Neural cell (in vitro differentiated cells): ENCODE data around the gene MDM2.

Source experiments
- CTCF ChIP-seq: fragments of 450-650 bp; IDR thresholded peaks from 2 replicates; pipeline ENCODE4 v1.5.1; 2014; ENCODE audit warnings: antibody characterized with exemption, mild to moderate bottlenecking, moderate library complexity; ENCODE audit not compliant: poor library complexity, severe bottlenecking
- EP300 ChIP-seq: fragments of 450-650 bp; conservative IDR thresholded peaks from 2 replicates; pipeline ENCODE4 v1.6.1; 2014; ENCODE audit warnings: antibody characterized with exemption, mild to moderate bottlenecking, moderate library complexity; ENCODE audit not compliant: poor library complexity, severe bottlenecking
- EZH2 ChIP-seq: fragments of 200-600, 300-800 bp; shearing (Covaris generic), sonication (generic); IDR thresholded peaks from 2 replicates; pipeline ENCODE4 v1.6.1; 2014; ENCODE audit warnings: antibody characterized with exemption, low read length, borderline replicate concordance, mild to moderate bottlenecking; ENCODE audit not compliant: insufficient read depth, poor library complexity, severe bottlenecking
- POLR2AphosphoS5 ChIP-seq: IDR thresholded peaks from 2 replicates; pipeline ENCODE4 v1.6.1; 2012
- RAD21 ChIP-seq: fragments of 450-650 bp; conservative IDR thresholded peaks from 2 replicates; pipeline ENCODE4 v1.6.1; 2014; ENCODE audit warnings: antibody characterized with exemption, mild to moderate bottlenecking, moderate library complexity
- TAF1 ChIP-seq: IDR thresholded peaks from 2 replicates; pipeline ENCODE4 v1.6.1; 2012; ENCODE audit warnings: low read depth

GRCh38 chr12:68846811-68847210, 38.8 kb downstream of the MDM2 start:
- TF ChIP-seq EZH2 = no peak
- TF ChIP-seq CTCF = no peak
- TF ChIP-seq RAD21 = no peak
- TF ChIP-seq TAF1 = no peak
- no peak for TF ChIP-seq POLR2AphosphoS5
- no peak for TF ChIP-seq EP300
